Sigmoid colon (tissue), 7 donors: ENCODE measurements around the gene ERP27. TPM values are rescaled to one million over a fixed set of nuclear protein-coding genes. Genes with fewer than 3 reads are reported as not detected.

Experiments used
- DNase-seq: peaks from one replicate; pipeline ENCODE4 v3.0.0-alpha.2; 2019
- H3K27ac ChIP-seq, 4 donors: fragments of 200-600 bp; sonication (generic); one replicate each; pipeline ENCODE4 v1.5.1; 2016 to 2019; ENCODE audit warnings: mild to moderate bottlenecking in 1 of 4
- H3K27me3 ChIP-seq, 3 donors: fragments of 200-600 bp; sonication (generic); one replicate each; pipeline ENCODE4 v1.5.1; 2019; ENCODE audit warnings: mild to moderate bottlenecking in 1 of 3
- H3K36me3 ChIP-seq, 4 donors: fragments of 200-600 bp; sonication (generic); one replicate each; pipeline ENCODE4 v1.5.1; 2016 to 2019
- H3K4me1 ChIP-seq, 4 donors: fragments of 200-600 bp; sonication (generic); one replicate each; pipeline ENCODE4 v1.5.1; 2017 to 2019
- H3K4me3 ChIP-seq, 4 donors: fragments of 200-600 bp; sonication (generic); one replicate each; pipeline ENCODE4 v1.5.1; 2017 to 2019; ENCODE audit warnings: mild to moderate bottlenecking in 2 of 4, moderate library complexity in 1 of 4
- H3K9me3 ChIP-seq, 4 donors: fragments of 200-600 bp in 3 of 4; sonication (generic) in 3 of 4; one replicate each; pipeline versions ENCODE4 v1.5.1 to v1.6.1; 2013 to 2019
- EP300 ChIP-seq, 4 donors: sonication (generic); formaldehyde crosslinking; IDR thresholded peaks; one replicate each; pipeline ENCODE4 v1.6.1; 2017; ENCODE audit warnings: antibody characterized with exemption in 4 of 4
- POLR2A ChIP-seq, 2 donors: fragments of 450-650 bp; IDR thresholded peaks; one replicate each; pipeline ENCODE4 v1.6.1; 2016; ENCODE audit warnings: antibody characterized with exemption in 2 of 2, mild to moderate bottlenecking in 2 of 2, moderate library complexity in 2 of 2
- POLR2AphosphoS5 ChIP-seq, 4 donors: sonication (generic); formaldehyde crosslinking; IDR thresholded peaks; one replicate each; pipeline ENCODE4 v1.6.1; 2017; ENCODE audit warnings: antibody characterized with exemption in 4 of 4
- WGBS, 2 donors: extraction: QIAGEN DNeasy Blood & Tissue Kit; methylation state at CpG; one replicate each; pipeline ENCODE4 v1.1.7; 2013; 5-methylcytosine and 5-hydroxymethylcytosine counted together
- intact Hi-C: fragments of 100-400 bp; cut with DNase I; formaldehyde crosslinking; loops from one replicate; pipeline ENCODE4 v1.15.1; 2023
- polyA plus RNA-seq, 3 donors: library from polyadenylated mRNA; stranded (reverse); fragments of 200-250 nt; gene quantifications; one replicate each; pipeline ENCODE4 v1.2.3, GENCODE V29; 2013
- total RNA-seq, 4 donors: library from RNA; depleted of rRNA; stranded (reverse); fragments of >200 nt; gene quantifications; one replicate each; pipeline ENCODE4 v1.1.0, GENCODE V29; 2016
- TF ChIP-seq, protein P1 (sequence below), 4 experiments: fragments of 450-650 bp in 3 of 4; fragments of 200-600 bp in 1 of 4; IDR thresholded peaks; one replicate each; pipeline ENCODE4 v1.5.1; 2016 to 2019; ENCODE audit warnings: antibody characterized with exemption in 4 of 4, mild to moderate bottlenecking in 3 of 4, moderate library complexity in 2 of 4
- donor health status: healthy with polysubstance abuse.
- donor health status: Bipolar disorder and iron deficiency.
- donor health status: healthy.

Gene ERP27
- total and polyA plus RNA-seq, 7 donors: 0.23 to 2.3 (median 0.60) TPM; not detected in 4

DNA sequence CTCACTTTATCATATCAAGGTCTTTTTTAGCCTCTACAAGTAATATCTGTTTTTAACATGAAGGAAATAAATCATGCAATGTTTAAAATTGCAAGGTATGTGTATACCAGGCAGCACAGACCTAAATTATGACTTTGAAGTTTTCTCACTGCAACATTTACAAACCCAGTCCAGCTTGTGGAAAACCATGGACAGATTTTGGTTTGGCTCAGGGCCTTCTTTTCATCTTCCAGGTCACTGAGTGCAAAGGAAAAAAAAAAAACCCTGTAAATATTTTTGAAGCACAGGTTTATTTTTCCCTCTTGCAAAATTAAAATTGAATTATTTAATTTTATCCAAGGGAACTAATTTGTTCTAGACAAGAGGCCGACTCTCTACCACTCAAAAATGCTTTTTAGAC lies 66.5 kb downstream of the ERP27 start:
- H3K9me3 ChIP-seq: peaks cover 0 to 2% (median 0%) of the 10 kb centered on the region in 4 donors
- no peak overlapping the region for H3K27ac ChIP-seq
- H3K4me1 ChIP-seq: peaks cover 0 to 21% (median 10%) of the 10 kb centered on the region in 4 donors
- 84 to 88% methylated on average over 1 of the region's 1 CpG for WGBS, 2 donors
- no peaks in the 10 kb centered on the region for H3K27me3 ChIP-seq
- no peak overlapping the region for H3K4me3 ChIP-seq
- no peak for TF ChIP-seq POLR2A (IDR thresholded peaks at IDR 0.05)
- TF ChIP-seq EP300 (IDR thresholded peaks at IDR 0.05): no peak
- TF ChIP-seq, protein P1, sequence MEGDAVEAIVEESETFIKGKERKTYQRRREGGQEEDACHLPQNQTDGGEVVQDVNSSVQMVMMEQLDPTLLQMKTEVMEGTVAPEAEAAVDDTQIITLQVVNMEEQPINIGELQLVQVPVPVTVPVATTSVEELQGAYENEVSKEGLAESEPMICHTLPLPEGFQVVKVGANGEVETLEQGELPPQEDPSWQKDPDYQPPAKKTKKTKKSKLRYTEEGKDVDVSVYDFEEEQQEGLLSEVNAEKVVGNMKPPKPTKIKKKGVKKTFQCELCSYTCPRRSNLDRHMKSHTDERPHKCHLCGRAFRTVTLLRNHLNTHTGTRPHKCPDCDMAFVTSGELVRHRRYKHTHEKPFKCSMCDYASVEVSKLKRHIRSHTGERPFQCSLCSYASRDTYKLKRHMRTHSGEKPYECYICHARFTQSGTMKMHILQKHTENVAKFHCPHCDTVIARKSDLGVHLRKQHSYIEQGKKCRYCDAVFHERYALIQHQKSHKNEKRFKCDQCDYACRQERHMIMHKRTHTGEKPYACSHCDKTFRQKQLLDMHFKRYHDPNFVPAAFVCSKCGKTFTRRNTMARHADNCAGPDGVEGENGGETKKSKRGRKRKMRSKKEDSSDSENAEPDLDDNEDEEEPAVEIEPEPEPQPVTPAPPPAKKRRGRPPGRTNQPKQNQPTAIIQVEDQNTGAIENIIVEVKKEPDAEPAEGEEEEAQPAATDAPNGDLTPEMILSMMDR (IDR thresholded peaks at IDR 0.05): no peak
- no peak for TF ChIP-seq POLR2AphosphoS5 (IDR thresholded peaks at IDR 0.05)
- H3K36me3 ChIP-seq: no peaks in the 10 kb centered on the region
- intact Hi-C loops: no loop called here
- DNase-seq: no peak

DNA sequence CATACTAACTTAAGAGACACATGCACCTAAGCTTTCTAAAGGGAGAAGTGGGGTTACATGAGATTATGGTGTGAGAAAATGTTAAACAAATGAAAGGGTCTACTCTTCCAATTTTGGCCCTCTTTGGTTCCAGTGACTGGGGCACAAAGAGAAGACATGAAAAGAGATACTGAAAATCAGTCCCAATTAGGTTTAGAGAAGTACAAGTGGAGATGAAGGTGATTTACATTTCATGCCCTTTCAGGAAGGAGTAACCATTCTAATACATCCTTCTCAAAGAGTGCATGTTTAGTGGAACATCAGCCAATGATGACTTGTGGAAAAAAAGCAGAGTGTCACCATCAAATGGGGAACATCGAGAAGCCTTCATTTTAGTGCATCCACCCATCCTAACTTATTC lies 67.1 kb downstream of the ERP27 start:
- TF ChIP-seq, protein P1 (IDR thresholded peaks at IDR 0.05): no peak
- no peak for TF ChIP-seq POLR2AphosphoS5 (IDR thresholded peaks at IDR 0.05)
- intact Hi-C loops: no loop called here
- Histone ChIP-seq H3K27ac (no peak overlapping the region), H3K4me1 (peaks cover 0 to 21% (median 10%) of the 10 kb centered on the region in 4 donors), H3K9me3 (peaks cover 0 to 5% (median 2%) of the 10 kb centered on the region in 4 donors), H3K27me3 (no peaks in the 10 kb centered on the region), H3K4me3 (no peak overlapping the region), H3K36me3 (no peaks in the 10 kb centered on the region)
- DNase-seq: no peak
- 85 to 97% methylated on average over 1 of the region's 1 CpG for WGBS, 2 donors

DNA sequence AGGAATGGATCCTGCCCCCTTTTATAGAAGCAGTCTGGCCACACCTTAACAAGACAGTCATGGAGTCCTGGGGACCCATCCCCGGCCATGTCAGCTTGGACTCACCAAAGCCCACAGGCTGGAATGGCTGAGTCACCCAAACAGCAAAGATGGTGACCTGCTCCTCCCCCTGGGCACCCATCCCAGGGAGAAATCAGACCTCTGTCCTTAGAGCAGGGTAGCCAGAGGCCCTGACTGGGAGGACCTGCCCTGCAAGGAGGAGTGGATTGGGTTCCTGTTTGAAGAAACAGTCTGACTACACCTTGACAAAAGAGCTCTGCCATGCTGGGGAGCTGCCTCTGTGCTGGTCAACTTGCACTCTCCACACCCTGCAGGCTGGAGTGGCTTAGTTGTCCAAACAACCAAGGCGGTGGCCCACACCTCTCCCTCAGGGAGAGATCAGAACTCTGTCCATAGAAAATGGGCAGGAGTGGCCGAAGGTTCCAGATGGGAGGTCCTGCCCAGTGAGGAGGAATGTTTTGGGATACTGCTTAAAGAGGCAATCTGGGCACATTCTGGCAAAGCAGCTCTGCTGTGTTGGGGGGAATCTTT lies 69.3 kb downstream of the ERP27 start:
- 92 to 94% methylated on average over 3 of the region's 3 CpGs for WGBS, 2 donors
- H3K27ac ChIP-seq: no peak overlapping the region
- intact Hi-C loops: no loop called here
- no peaks in the 10 kb centered on the region for H3K36me3 ChIP-seq
- no peak for DNase-seq
- H3K9me3 ChIP-seq: peaks cover 0 to 5% (median 2%) of the 10 kb centered on the region in 4 donors
- peaks cover 0 to 20% (median 8%) of the 10 kb centered on the region in 4 donors for H3K4me1 ChIP-seq
- H3K27me3 ChIP-seq: no peaks in the 10 kb centered on the region
- no peak overlapping the region for H3K4me3 ChIP-seq
- TF ChIP-seq, protein P1 (IDR thresholded peaks at IDR 0.05): no peak
- no peak for TF ChIP-seq EP300 (IDR thresholded peaks at IDR 0.05)
- TF ChIP-seq POLR2A (IDR thresholded peaks at IDR 0.05): no peak
- TF ChIP-seq POLR2AphosphoS5 (IDR thresholded peaks at IDR 0.05): no peak

Other genes with a start within 250 kb of the ERP27 start
- gene GUCY2C, start 241.9 kb downstream of the ERP27 start, total RNA-seq: under 1 TPM in 1 of 4 donors, not detected in 3; 0.55 TPM
- 10 to 100 TPM in 1 of 3 donors, 1 to 10 TPM in 2; 8.4 to 26.9 (median 9.0) TPM for gene GUCY2C, start 241.9 kb downstream of the ERP27 start, polyA plus RNA-seq
- gene WBP11, start 135.1 kb downstream of the ERP27 start, total RNA-seq: 10 to 100 TPM; 14.3 to 20.7 (median 16.7) TPM
- gene WBP11, start 135.1 kb downstream of the ERP27 start, polyA plus RNA-seq: 10 to 100 TPM; 13.2 to 24.1 (median 13.6) TPM
- gene C12orf60, start 134.9 kb downstream of the ERP27 start, total RNA-seq: 1 to 10 TPM in 2 of 4 donors, under 1 TPM in 1, not detected in 1; 0.83 to 2.0 (median 1.1) TPM
- under 1 TPM; 0.60 to 0.96 (median 0.69) TPM for gene C12orf60, start 134.9 kb downstream of the ERP27 start, polyA plus RNA-seq
- 1 to 10 TPM in 1 of 4 donors, under 1 TPM in 2, not detected in 1; 0.16 to 1.1 (median 0.55) TPM for gene SMCO3, start 124.4 kb downstream of the ERP27 start, total RNA-seq
- under 1 TPM in 1 of 3 donors, not detected in 2; 0.09 TPM for gene SMCO3, start 124.4 kb downstream of the ERP27 start, polyA plus RNA-seq
- gene ART4, start 95.0 kb downstream of the ERP27 start, total RNA-seq: 1 to 10 TPM in 2 of 4 donors, under 1 TPM in 2; 0.27 to 3.1 (median 1.2) TPM
- under 1 TPM in 2 of 3 donors, not detected in 1; 0.36 to 0.60 TPM for gene ART4, start 95.0 kb downstream of the ERP27 start, polyA plus RNA-seq
- gene MGP, start 52.7 kb downstream of the ERP27 start, total RNA-seq: 1,000 to 10,000 TPM in 3 of 4 donors, 100 to 1,000 TPM in 1; 984 to 2,103 (median 1,249) TPM
- 100 to 1,000 TPM in 2 of 3 donors, 10 to 100 TPM in 1; 21.7 to 436 (median 179) TPM for gene MGP, start 52.7 kb downstream of the ERP27 start, polyA plus RNA-seq
- gene ARHGDIB, start 23.1 kb upstream of the ERP27 start, total RNA-seq: 10 to 100 TPM; 21.0 to 71.4 (median 48.8) TPM
- gene ARHGDIB, start 23.1 kb upstream of the ERP27 start, polyA plus RNA-seq: 100 to 1,000 TPM in 1 of 3 donors, 10 to 100 TPM in 2; 89.5 to 304 (median 93.4) TPM
- gene PDE6H, start 34.5 kb upstream of the ERP27 start, total RNA-seq: not detected
- not detected for gene PDE6H, start 34.5 kb upstream of the ERP27 start, polyA plus RNA-seq